ENCODE data around the gene KCNJ6.
"Not testable (repeated sequence)": the region's sequence is repeated elsewhere in the genome, so short reads cannot be mapped to it uniquely, and the experiment has no call there.

KCNJ6 gene

GRCh38 chr21:37590836-37591235, 325.4 kb downstream of the KCNJ6 start:
- DNase-seq: not testable (repeated sequence)

DNA sequence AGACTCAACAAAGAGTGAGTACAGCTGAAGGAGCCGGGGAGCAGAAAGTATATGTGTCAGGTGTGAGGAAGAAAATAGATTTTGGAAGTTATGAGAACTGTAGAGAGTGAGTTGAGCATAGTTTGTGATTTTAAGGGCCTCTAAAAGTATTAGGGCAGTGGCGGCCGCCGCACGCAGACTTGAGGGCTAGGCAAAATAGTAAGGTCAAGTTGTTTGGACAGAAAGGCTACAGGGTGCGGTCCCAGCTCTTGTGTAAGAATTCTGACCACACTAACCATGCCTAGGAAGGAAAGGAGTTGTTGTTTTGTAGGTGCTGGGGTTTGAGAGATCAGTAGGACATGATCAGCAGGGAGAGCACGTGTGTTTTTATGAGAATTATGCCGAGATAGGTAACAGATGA, 327.6 kb downstream of the KCNJ6 start:
- not testable (repeated sequence) for DNase-seq

DNA sequence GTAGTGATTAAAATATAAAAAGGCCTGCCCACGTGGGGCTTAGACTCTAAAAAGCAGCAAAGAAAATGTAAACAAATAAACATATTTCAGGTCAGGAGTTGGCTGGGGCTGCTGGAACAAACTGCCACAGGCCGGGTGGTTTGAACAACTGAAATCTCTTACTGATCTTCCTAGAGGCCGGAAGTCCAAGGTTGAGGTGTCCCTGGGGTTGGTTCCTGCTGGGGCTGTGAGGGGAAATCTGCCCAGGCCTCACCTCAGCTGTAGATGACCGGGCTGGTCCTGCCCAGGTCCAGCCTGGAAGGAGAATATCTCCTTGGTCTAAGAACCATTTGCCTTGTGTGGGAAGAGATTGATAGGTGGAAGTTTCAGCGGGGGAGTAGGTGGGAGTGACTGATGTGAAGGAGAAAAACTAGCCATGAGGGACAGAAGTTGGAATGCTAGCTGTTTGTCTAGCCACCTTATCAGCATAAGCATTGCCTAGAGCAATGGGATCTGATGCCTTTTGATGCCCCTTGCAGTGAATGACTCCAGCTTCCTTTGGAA, 328.6 kb downstream of the KCNJ6 start:
- DNase-seq: no peak

GRCh38 chr21:37587203-37587602, 329.1 kb downstream of the KCNJ6 start:
- no peak for DNase-seq

DNA sequence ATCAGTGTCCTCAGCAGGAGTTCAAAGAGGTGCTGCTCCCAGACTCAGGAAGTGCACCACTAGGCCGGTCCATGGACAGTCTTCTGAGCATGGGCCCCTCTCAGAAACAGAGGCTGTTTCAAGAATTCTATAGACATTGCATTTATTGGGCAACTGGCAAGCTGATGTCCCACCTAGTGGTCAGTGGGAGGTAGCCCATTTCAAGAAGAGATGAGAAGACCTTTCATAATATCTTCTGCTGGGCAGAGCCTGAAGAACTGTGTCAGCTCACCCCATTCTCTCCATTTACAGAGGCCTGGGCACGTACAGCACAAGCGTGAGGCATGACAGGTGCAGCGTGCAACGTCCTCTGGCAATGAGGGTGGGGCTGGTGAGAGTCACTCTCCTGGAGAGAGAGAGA, 333.7 kb downstream of the KCNJ6 start:
- peak; percentile 4 for DNase-seq

DNA sequence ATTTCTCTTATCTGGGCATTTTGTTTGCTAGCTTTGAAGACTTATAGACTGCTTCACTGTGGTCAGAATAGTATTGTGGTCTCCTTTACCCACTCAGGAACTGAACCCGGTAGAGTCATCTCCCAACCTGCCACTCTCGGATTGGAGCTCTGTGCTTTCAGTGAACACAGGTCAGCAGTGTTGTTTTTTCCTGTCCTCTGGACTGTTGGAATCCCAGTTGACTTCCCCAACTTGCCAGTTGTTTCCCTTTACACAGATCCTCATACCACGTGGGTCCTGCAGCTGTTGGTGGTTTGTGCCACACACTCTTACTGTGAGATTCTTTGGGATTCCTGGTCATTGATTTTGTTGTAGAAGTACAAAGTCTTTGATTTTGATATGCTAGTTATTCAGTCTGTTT, 335.6 kb downstream of the KCNJ6 start:
- no peak for DNase-seq

- no peak for DNase-seq
Measured at GRCh38 chr21:37579356-37579755, 336.9 kb downstream of the KCNJ6 start.

GRCh38 chr21:37578471-37579126, 337.7 kb downstream of the KCNJ6 start:
- DNase-seq: no peak

- DNase-seq: not testable (repeated sequence)
Measured at GRCh38 chr21:37576929-37577328, 339.3 kb downstream of the KCNJ6 start.

- DNase-seq: no peak
Measured at GRCh38 chr21:37575580-37575979, 340.7 kb downstream of the KCNJ6 start.

GRCh38 chr21:37574751-37575150, 341.5 kb downstream of the KCNJ6 start:
- no peak for DNase-seq

GRCh38 chr21:37574316-37574715, 341.9 kb downstream of the KCNJ6 start:
- no peak for DNase-seq

DNA sequence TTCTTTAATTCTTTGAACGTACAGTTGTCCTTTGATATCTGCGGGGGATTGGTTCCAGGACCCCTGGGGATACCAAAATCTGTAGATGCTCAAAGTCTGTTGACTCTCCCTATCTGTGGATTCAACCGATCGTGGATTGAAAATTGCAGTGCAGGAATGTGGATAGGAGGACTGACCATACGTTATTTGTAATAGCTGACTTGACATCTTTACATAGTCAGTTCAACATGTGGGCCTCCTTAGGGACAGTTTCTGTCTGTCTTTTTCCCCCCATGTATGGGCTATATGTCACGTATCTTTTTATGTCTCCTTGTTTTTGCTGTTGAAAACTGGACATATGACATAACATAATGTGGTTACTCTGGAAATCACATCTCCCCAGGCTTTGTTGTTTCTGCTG, 344.8 kb downstream of the KCNJ6 start:
- no peak for DNase-seq

DNA sequence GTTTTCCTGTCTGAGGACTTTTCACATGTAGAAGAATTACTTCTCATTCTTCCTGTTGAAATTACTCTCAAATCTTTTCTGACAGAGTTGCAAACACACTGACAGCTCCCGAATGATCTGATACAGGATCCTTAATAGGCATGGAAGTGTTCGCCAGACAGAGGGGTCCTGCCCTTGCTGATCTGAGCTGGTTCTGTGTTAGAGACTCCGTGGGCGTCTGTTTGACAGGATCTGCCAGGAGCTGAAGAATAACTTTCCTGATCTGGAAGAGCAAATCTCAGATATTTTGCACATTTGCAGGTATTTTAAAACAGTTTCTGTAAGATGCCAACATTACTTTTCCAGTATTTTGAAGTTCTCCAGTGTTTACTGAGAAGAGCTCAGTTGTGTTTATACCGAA, 347.3 kb downstream of the KCNJ6 start:
- no peak for DNase-seq

GRCh38 chr21:37568415-37568814, 347.8 kb downstream of the KCNJ6 start:
- DNase-seq: no peak

- no peak for DNase-seq
Measured at GRCh38 chr21:37566790-37567615, 349.3 kb downstream of the KCNJ6 start.

DNA sequence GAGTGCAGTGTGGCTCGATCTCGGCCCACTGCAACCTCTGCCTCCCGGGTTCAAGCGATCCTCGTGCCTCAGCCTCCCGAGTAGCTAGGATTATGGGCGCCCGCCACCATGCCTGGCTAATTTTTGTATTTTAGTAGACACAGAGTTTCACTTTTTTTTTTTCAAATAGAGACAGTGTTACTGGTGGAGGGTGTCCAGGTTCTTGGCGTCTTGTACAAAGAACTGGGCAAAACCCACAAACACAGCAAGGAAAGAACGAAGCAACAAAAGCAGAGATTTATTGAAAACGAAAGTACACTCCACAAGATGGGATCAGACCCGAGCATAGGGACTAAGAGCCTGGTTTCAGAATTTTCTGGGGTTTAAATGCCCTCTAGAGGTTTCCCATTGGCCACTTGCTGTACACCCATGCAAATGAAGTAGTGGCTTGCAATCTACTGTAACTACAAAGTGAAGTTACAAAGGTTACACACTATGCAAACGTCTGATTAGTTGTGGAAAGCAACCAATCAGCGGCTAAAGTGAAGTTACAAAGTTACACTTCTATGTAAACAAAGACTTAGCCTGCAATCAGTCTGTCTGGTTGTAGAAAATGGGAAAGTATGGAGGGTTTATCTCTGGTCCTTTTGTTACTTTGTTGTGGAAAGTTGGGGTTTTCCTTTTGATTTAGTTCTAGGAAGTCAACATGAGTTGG, 350.6 kb downstream of the KCNJ6 start:
- DNase-seq: no peak

- no peak for DNase-seq
Measured at GRCh38 chr21:37564924-37565529, 351.2 kb downstream of the KCNJ6 start.

DNA sequence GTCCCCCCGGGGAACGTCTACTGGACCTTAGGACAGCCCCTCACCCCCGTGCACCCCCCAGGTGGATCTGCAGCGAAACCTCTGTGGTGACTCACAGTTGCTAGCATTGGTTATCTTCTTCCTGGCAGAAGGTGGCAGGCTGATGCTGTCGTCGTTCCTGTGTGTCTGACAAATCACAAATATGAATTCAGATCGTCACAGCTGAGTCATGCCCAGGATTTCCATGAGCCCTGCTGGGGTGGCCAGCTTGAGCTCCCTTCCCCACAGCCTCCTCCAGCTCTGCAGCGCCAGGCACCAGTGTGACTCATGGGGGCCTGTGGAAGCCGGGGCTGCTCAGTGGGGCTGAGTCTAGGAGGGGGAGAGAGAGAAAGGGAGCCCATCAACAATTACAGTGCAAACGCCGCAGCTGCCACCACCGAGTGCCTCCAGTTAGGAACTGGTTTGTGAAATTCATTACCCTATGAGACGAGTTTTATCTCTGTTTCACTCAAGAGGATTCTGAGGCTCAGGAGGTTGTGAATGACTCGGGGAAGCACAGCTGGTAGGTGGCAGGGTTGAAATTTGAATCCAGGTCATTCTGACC, 351.8 kb downstream of the KCNJ6 start:
- peak; percentile 91 for DNase-seq

DNA sequence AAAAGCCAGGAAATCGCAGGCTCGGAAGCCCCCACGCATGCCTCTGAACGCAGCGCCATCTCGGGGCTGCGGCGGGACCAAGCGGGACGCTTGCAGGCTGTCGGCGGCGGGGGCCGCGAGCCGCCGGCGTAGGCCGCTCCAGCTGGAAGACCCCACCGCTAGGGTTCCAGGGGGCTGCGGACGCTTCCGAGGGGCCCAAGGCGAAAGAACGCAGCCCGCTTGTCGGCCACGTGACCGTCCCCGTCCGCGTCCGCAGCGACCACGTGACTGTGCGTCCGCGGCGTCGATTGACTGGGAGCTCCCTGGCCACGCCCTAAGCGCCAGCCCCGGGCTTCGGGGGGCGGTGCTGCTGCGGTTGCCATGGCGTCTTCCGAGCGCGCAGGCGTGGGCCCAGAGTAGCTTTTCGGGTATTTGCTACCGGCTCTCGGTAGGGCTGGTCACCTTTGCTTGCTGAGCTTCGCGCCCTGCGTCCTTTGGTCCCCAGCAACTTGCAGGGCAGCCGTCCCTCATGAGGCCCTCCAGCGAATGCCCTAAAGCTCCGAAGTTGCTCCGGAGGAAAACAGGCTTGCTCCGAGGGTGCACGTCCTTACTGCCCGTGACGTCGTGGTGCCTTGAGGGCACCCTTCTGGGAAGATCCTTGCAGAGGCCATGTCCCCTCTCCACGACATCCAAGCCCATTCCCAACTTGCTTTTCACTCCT, 352.5 kb downstream of the KCNJ6 start:
- DNase-seq: peak; percentile 95

GRCh38 chr21:37562920-37563640, 353.2 kb downstream of the KCNJ6 start:
- no peak for DNase-seq
